Measurements from ENCODE around the gene RAB38. TPM values are rescaled to one million over a fixed set of nuclear protein-coding genes. Genes with fewer than 3 reads are reported as not detected.

Gene RAB38
- total RNA-seq, 1 donor from 2014 or later: not detected

GRCh38 chr11:88164806-88165585 lies 10.2 kb downstream of the RAB38 start:
- H3K36me3 ChIP-seq: no peaks in the 10 kb centered on the region
- no peaks in the 10 kb centered on the region for H3K4me1 ChIP-seq
- H3K27me3 ChIP-seq: no peaks in the 10 kb centered on the region
- no peak for TF ChIP-seq CTCF (IDR thresholded peaks at IDR 0.05)
- H3K9me3 ChIP-seq: peaks cover 0 to 8% of the 10 kb centered on the region in 2 donors
- H3K4me3 ChIP-seq: no peak overlapping the region
- intact Hi-C loops (cut with DNase I): no loop called here
- DNase-seq (ENCODE audit: low spot score in 2 of 2): no peak
- H3K27ac ChIP-seq: no peak overlapping the region

- intact Hi-C loops (cut with DNase I): no loop called here
- Histone ChIP-seq H3K9me3 (peaks cover 0 to 10% of the 10 kb centered on the region in 2 donors), H3K4me3 (no peak overlapping the region), H3K36me3 (no peaks in the 10 kb centered on the region), H3K4me1 (no peaks in the 10 kb centered on the region), H3K27ac (no peak overlapping the region), H3K27me3 (no peaks in the 10 kb centered on the region)
- DNase-seq (ENCODE audit: low spot score in 2 of 2): no peak
- TF ChIP-seq CTCF (IDR thresholded peaks at IDR 0.05): no peak
Observed at GRCh38 chr11:88164320-88164719, 10.9 kb downstream of the RAB38 start.

GRCh38 chr11:88158081-88158480 lies 17.2 kb downstream of the RAB38 start:
- DNase-seq (ENCODE audit: low spot score in 2 of 2): no peak
- TF ChIP-seq CTCF (IDR thresholded peaks at IDR 0.05): no peak
- Histone ChIP-seq H3K4me3 (no peak overlapping the region), H3K27me3 (no peaks in the 10 kb centered on the region), H3K4me1 (no peaks in the 10 kb centered on the region), H3K27ac (no peak overlapping the region), H3K9me3 (peaks cover 0 to 17% of the 10 kb centered on the region in 2 donors), H3K36me3 (no peaks in the 10 kb centered on the region)
- intact Hi-C loops (cut with DNase I): no loop called here

GRCh38 chr11:88157370-88157769 lies 17.9 kb downstream of the RAB38 start:
- H3K36me3 ChIP-seq: no peaks in the 10 kb centered on the region
- DNase-seq (ENCODE audit: low spot score in 2 of 2): no peak
- no peak overlapping the region for H3K4me3 ChIP-seq
- intact Hi-C loops (cut with DNase I): no loop called here
- no peaks in the 10 kb centered on the region for H3K4me1 ChIP-seq
- H3K27ac ChIP-seq: no peak overlapping the region
- no peaks in the 10 kb centered on the region for H3K27me3 ChIP-seq
- peaks cover 0 to 17% of the 10 kb centered on the region in 2 donors for H3K9me3 ChIP-seq
- TF ChIP-seq CTCF (IDR thresholded peaks at IDR 0.05): no peak

- H3K9me3 ChIP-seq: no peaks in the 10 kb centered on the region
- no peak for TF ChIP-seq CTCF (IDR thresholded peaks at IDR 0.05)
- no peak overlapping the region for H3K4me3 ChIP-seq
- no peaks in the 10 kb centered on the region for H3K27me3 ChIP-seq
- intact Hi-C loops (cut with DNase I): no loop called here
- DNase-seq (ENCODE audit: low spot score in 2 of 2): no peak
- H3K27ac ChIP-seq: no peak overlapping the region
- H3K4me1 ChIP-seq: no peaks in the 10 kb centered on the region
- H3K36me3 ChIP-seq: no peaks in the 10 kb centered on the region
Observed at GRCh38 chr11:88152381-88152780, 22.9 kb downstream of the RAB38 start.

Data from ascending aorta (tissue), 2 donors.